KOPT-K1 (cell line): ENCODE measurements around the gene TP53BP2.
"Not testable (repeated sequence)": the region's sequence is repeated elsewhere in the genome, so short reads cannot be mapped to it uniquely, and the experiment has no call there.

Experiments
- H3K27ac ChIP-seq: fragments of 200-600 bp; sonication (generic); 2 replicates; pipeline ENCODE4 v1.5.1; 2016; ENCODE audit warnings: antibody characterized with exemption, mild to moderate bottlenecking, low read depth, low read length; ENCODE audit not compliant: poor library complexity, severe bottlenecking
- H3K36me3 ChIP-seq: fragments of 200-600 bp; sonication (generic); 2 replicates; pipeline ENCODE4 v1.5.1; 2017; ENCODE audit warnings: antibody characterized with exemption, mild to moderate bottlenecking, low read length, moderate library complexity; ENCODE audit not compliant: insufficient read depth
- H3K9me3 ChIP-seq: fragments of 200-600 bp; sonication (generic); 2 replicates; pipeline ENCODE4 v1.5.1; 2017; ENCODE audit warnings: antibody characterized with exemption, low read length, mild to moderate bottlenecking; ENCODE audit not compliant: insufficient read depth, poor library complexity, severe bottlenecking

Gene TP53BP2

GRCh38 chr1:223741861-223742260, 103.9 kb downstream of the TP53BP2 start:
- no peak overlapping the region for H3K27ac ChIP-seq
- H3K36me3 ChIP-seq = no peaks in the 10 kb centered on the region

GRCh38 chr1:223740038-223740736, 105.6 kb downstream of the TP53BP2 start:
- H3K9me3 ChIP-seq, H3K36me3 ChIP-seq, H3K27ac ChIP-seq: not testable (repeated sequence)

More at GRCh38 chr1:223741861-223742260, 103.9 kb downstream of the TP53BP2 start:
- H3K9me3 ChIP-seq = no peaks in the 10 kb centered on the region

- Histone ChIP-seq H3K36me3 (no peaks in the 10 kb centered on the region), H3K27ac (no peak overlapping the region), H3K9me3 (no peaks in the 10 kb centered on the region)
Measured at GRCh38 chr1:223739366-223740037, 106.2 kb downstream of the TP53BP2 start.

GRCh38 chr1:223738465-223739365, 107.0 kb downstream of the TP53BP2 start:
- no peaks in the 10 kb centered on the region for H3K9me3 ChIP-seq
- no peaks in the 10 kb centered on the region for H3K36me3 ChIP-seq
- no peak overlapping the region for H3K27ac ChIP-seq

GRCh38 chr1:223737342-223737741, 108.4 kb downstream of the TP53BP2 start:
- no peaks in the 10 kb centered on the region for H3K9me3 ChIP-seq
- H3K27ac ChIP-seq = no peak overlapping the region
- H3K36me3 ChIP-seq = no peaks in the 10 kb centered on the region

GRCh38 chr1:223736638-223737037, 109.1 kb downstream of the TP53BP2 start:
- not testable (repeated sequence) for H3K9me3 ChIP-seq, H3K36me3 ChIP-seq, H3K27ac ChIP-seq

- no peak overlapping the region for H3K27ac ChIP-seq
Measured at GRCh38 chr1:223733898-223734852, 111.6 kb downstream of the TP53BP2 start.

GRCh38 chr1:223732993-223733798, 112.6 kb downstream of the TP53BP2 start:
- Histone ChIP-seq H3K36me3 (no peaks in the 10 kb centered on the region), H3K9me3 (no peaks in the 10 kb centered on the region), H3K27ac (no peak overlapping the region)

More at GRCh38 chr1:223733898-223734852, 111.6 kb downstream of the TP53BP2 start:
- Histone ChIP-seq H3K36me3 (no peaks in the 10 kb centered on the region), H3K9me3 (no peaks in the 10 kb centered on the region)

GRCh38 chr1:223731133-223731770, 114.5 kb downstream of the TP53BP2 start:
- H3K36me3 ChIP-seq = no peaks in the 10 kb centered on the region
- H3K27ac ChIP-seq = no peak overlapping the region
- H3K9me3 ChIP-seq = no peaks in the 10 kb centered on the region

GRCh38 chr1:223730479-223731132, 115.1 kb downstream of the TP53BP2 start:
- H3K9me3 ChIP-seq = no peaks in the 10 kb centered on the region
- H3K27ac ChIP-seq = no peak overlapping the region
- no peaks in the 10 kb centered on the region for H3K36me3 ChIP-seq

GRCh38 chr1:223729906-223730305, 115.8 kb downstream of the TP53BP2 start:
- Histone ChIP-seq H3K9me3 (no peaks in the 10 kb centered on the region), H3K27ac (no peak overlapping the region), H3K36me3 (no peaks in the 10 kb centered on the region)
